ENCODE data around the gene HAPLN2.

HAPLN2 gene

GRCh38 chr1:156659988-156660751 is 41.0 kb downstream of the HAPLN2 start (continued):
- no peak for TF ChIP-seq ZNF248 (tag by site-specific recombination; IDR thresholded peaks at IDR 0.05)
- peak; percentile 84 for TF ChIP-seq TSHZ1 (tag by site-specific recombination; IDR thresholded peaks at IDR 0.05; ENCODE audit: borderline replicate concordance)
- TF ChIP-seq ZNF169 (tag by site-specific recombination; IDR thresholded peaks at IDR 0.05), result peak; percentile 52; the same call in 1 of the 2 replicates
- TF ChIP-seq ZSCAN18 (tag by site-specific recombination; IDR thresholded peaks at IDR 0.05), result peak; percentile 90; the same call in 1 of the 2 replicates
- peak; percentile 98 for TF ChIP-seq ZNF324 (tag by site-specific recombination; IDR thresholded peaks at IDR 0.05)
- TF ChIP-seq ATF2 (tag by site-specific recombination; IDR thresholded peaks at IDR 0.05; ENCODE audit: low read depth), result peak; percentile 95
- TF ChIP-seq ZBTB48 (tag by site-specific recombination; IDR thresholded peaks at IDR 0.05), result no peak
- TF ChIP-seq ZNF174 (tag by site-specific recombination; IDR thresholded peaks at IDR 0.05), result no peak
- 0 out of 2 replicates have a peak, but pooled peaks have one; percentile 83 for TF ChIP-seq ZNF580 (tag by site-specific recombination; IDR thresholded peaks at IDR 0.05)
- peak; percentile 94 for TF ChIP-seq ZNF335 (tag by site-specific recombination; conservative IDR thresholded peaks at IDR 0.05)
- TF ChIP-seq ZNF521 (tag by site-specific recombination; IDR thresholded peaks at IDR 0.05), result no peak
- peak; percentile 30; the same call in 1 of the 2 replicates for TF ChIP-seq ZNF423 (tag by site-specific recombination; IDR thresholded peaks at IDR 0.05)
- TF ChIP-seq ZBTB11 (tag by site-specific recombination; conservative IDR thresholded peaks at IDR 0.05; ENCODE audit: low read depth), result peak; percentile 76
- TF ChIP-seq RBAK (tag by site-specific recombination; IDR thresholded peaks at IDR 0.05), result 0 out of 2 replicates have a peak, but pooled peaks have one; percentile 60
- TF ChIP-seq ZBTB17 (tag by site-specific recombination; IDR thresholded peaks at IDR 0.05), result peak; percentile 97
- no peak for TF ChIP-seq ZNF202 (tag by site-specific recombination; IDR thresholded peaks at IDR 0.05; ENCODE audit: borderline replicate concordance)
- TF ChIP-seq ZBTB8A (tag by site-specific recombination; IDR thresholded peaks at IDR 0.05), result peak; percentile 80
- TF ChIP-seq ZNF24 (tag by site-specific recombination; IDR thresholded peaks at IDR 0.05), result peak; percentile 96
- TF ChIP-seq KLF10 (tag by site-specific recombination; IDR thresholded peaks at IDR 0.05), result peak; percentile 37
- no peak for TF ChIP-seq BCL6B (tag by site-specific recombination; IDR thresholded peaks at IDR 0.05)
- peak; percentile 62; the same call in 1 of the 2 replicates for TF ChIP-seq KLF9 (tag by site-specific recombination; IDR thresholded peaks at IDR 0.05; ENCODE audit: low read depth)
- TF ChIP-seq ZNF629 (tag by site-specific recombination; IDR thresholded peaks at IDR 0.05), result peak; percentile 97
- peak; percentile 92 for TF ChIP-seq ZXDB (tag by site-specific recombination; IDR thresholded peaks at IDR 0.05)
- no peak for TF ChIP-seq HOXD13 (CRISPR knock-in tag; IDR thresholded peaks at IDR 0.05; ENCODE audit: borderline replicate concordance)
- peak; percentile 100 for TF ChIP-seq PATZ1 (tag by site-specific recombination; IDR thresholded peaks at IDR 0.05)
